Cardiac septum (tissue), 1 donor: ENCODE measurements around the gene PDP2. TPM values are rescaled to one million over a fixed set of nuclear protein-coding genes. Genes with fewer than 3 reads are reported as not detected.

Experiments
- DNase-seq: peaks from one replicate; pipeline ENCODE4 v3.0.0-alpha.2; 2020; ENCODE audit warnings: low spot score
- intact Hi-C: fragments of 100-400 bp; cut with DNase I; formaldehyde crosslinking; loops from one replicate; pipeline ENCODE4 v1.14.0; 2022
- long read RNA-seq: library from polyadenylated mRNA; unstranded; transcript quantifications from one replicate; pipeline ENCODE4 v2.0.0, GENCODE V29; 2021
- total RNA-seq: library from RNA; stranded (reverse); fragmentation: NEBNext Ultra II Directional; extraction: Animal tissue kit (Norgen Biotek cat#: 25700); gene quantifications from one replicate; pipeline ENCODE4 v1.2.1, GENCODE V29; 2021
- donor health status: DM: no; HTN: no; CAD: no.

PDP2 gene, protein sequence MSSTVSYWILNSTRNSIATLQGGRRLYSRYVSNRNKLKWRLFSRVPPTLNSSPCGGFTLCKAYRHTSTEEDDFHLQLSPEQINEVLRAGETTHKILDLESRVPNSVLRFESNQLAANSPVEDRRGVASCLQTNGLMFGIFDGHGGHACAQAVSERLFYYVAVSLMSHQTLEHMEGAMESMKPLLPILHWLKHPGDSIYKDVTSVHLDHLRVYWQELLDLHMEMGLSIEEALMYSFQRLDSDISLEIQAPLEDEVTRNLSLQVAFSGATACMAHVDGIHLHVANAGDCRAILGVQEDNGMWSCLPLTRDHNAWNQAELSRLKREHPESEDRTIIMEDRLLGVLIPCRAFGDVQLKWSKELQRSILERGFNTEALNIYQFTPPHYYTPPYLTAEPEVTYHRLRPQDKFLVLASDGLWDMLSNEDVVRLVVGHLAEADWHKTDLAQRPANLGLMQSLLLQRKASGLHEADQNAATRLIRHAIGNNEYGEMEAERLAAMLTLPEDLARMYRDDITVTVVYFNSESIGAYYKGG
- 2.7 TPM for total RNA-seq
- long read RNA-seq, full-length matches to known transcripts: 1 of 4 reads
- long read RNA-seq, partial matches to known transcripts: 1 of 4 reads
- long read RNA-seq, other reads (novel, unspliced or antisense): 2 of 4 reads

DNA sequence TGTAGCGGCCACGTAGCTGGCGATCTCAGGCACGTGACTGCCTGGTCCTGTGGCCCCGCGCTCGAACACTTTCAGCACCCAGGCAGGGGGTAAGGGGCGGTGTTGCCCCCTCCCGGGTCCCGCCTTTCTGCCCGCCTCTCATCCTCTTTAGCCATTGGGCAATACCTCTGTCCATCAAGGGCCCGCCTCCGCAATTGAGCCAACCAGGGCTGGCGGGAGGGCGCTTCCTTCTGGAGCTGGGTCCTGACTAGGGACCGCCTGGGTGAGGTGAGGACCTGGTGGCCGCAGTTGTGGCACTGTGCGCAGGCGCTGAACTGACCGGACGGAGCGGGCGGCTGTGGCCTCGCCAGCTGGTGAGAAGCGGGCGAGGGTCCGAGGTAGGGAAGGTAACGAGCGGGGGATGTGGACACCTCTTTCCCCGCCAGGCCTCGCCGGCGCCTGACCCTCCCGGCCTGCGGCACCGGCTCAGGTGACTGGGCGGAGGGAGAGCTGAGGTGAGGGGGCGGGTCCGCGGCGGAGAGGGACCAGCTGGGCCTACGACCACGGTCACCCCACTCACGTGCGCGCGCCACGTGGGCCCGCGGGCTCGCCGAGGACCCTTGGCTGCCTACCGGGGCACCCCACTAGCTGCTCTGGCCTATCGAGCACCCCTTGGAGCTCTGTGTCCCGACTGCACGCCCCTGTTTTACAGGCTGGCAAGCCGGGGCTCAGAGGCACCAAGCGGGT, at the start of gene PDP2:
Gene PDP2, plus strand, starts transcription at position 228 of the 726 bp plus-strand sequence. CDS start 3,770 bp downstream, outside the sequence.
- intact Hi-C loops: no loop called here

DNA sequence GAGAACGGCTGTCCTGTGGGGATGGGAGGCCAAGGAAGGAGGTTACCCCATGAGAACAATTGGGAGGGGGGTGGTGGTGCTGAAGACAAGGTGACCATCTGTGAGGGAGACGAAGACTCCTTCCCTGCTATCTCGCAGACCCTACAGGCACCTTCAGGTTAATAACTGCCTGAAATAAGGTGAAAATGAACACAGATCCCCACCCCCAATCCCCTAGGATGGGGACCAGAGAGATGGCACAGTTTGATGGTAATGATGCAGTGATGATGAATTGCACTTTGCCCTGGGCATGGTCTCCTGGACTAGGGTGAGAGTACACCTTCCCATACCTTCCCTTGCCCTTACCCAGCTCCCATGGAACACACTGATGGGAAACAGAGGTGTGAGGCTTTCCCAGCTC, 48.1 kb upstream of the PDP2 start:
- intact Hi-C loops: loop anchor here (5.0 kb wide), 1 partner anchor 35 kb away; no protein-coding TSS in a partner anchor
- no peak for DNase-seq

More for the DNA sequence above, at the start of gene PDP2:
- DNase-seq: peak; percentile 98

DNA sequence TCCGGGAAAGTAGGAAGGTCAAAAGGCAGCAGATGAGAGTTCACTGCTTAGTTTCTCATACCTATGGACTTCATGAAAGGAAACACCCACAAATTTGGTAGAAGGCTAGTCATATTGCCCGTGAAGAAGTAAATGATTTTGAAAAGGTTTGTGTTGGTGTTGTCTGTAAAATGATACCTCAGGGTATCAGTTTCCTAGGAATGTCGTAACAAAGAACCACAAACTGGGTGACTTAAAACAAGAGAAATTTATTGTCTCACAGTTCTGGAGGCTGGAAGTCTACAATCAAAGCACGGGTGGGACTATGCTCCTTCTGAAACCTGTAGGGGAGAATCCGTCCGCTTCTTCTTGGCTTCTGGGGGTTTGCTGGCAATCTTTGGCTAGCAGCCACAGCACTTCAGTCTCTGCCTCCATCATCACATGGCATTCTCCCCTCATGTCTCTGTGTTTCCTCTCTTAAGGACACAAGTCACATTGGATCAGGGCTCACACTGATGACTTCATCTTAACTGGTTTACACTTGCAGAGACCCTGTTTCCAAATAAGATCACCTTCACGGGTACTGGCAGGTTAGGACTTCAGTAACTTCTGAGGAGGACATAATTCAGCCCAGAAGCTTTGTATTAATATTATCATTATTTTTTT, 47.5 kb upstream of the PDP2 start:
- DNase-seq: no peak
- intact Hi-C loops: loop anchor here (5.0 kb wide), 1 partner anchor 35 kb away; no protein-coding TSS in a partner anchor

DNA sequence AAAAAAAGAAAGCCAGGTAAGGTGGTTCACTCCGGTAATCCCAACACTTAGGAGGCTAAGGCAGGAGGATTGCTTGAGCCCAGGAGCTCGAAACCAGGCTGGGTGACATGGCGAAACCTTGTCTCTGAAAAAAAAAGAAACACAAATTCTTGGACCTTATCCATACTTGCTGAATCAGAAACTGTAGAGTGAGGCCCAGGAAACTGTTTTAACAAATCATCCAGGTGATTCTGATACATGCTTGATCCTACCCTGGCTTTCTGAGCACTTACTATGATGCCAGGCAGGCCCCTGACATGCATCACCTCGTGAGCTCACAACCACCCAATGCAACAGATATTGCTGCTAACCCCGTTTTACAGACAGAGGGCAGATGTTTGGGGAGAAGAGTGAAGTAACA, 45.6 kb upstream of the PDP2 start:
- DNase-seq: no peak
- intact Hi-C loops: loop anchor here (5.0 kb wide), 1 partner anchor 33 kb away; no protein-coding TSS in a partner anchor

DNA sequence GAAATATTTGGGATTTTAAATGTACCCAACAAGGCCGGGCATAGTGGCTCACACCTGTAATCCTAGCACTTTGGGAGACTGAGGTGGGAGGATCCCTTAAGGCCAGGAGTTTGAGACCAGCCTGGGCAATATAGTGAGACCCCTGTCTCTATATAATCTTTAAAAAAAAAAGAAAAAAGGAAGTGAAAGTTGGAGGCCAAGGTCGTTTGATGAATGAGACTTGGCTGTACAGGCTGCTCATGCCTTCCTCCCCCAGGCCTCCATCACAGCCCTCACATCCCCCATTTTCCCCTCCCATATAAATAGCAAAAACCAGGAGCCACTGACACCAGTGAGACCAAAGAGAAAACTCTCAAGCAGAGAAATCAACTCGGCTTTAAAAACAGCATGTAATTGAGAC, 39.4 kb upstream of the PDP2 start:
- intact Hi-C loops: no loop called here
- no peak for DNase-seq

DNA sequence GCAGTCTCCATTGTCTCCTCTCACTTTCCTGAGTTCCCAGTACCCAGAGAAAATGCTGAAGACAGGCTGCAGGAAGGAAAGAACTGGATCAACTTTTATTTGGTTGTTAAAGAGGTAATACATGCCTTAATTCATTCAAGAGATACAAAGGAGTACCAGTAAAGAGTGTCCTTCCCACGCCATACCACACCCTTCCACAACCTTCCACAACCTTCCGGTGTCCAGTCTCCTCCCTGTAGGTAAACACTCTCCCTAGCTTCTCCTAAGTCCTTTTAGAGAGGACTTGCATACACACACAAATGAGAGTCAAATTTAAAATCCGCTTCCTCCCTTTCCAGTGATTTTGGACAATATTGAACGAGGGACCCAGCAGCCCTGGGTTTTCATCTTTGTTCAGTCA, 38.9 kb upstream of the PDP2 start:
- DNase-seq: no peak
- intact Hi-C loops: no loop called here

DNA sequence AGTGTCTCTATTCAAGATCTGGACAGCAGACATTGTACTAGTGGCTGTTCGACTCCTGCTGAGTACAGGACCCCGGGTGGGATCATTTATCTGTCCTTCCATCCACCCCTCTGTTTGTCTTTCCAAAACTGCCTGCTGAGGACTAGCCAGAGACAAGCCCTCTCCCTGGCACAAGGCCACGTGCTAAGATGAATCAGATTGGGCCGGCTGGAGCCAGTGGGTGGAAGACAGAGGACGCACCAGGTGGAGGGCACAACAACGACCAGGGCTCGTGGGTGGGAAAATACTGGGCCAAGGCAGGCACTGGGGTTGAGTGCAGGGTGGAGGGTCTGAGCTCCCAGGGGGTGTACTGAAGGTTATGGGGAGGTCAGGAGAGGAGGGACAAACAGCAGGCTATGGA, 37.5 kb upstream of the PDP2 start:
- intact Hi-C loops: no loop called here

DNA sequence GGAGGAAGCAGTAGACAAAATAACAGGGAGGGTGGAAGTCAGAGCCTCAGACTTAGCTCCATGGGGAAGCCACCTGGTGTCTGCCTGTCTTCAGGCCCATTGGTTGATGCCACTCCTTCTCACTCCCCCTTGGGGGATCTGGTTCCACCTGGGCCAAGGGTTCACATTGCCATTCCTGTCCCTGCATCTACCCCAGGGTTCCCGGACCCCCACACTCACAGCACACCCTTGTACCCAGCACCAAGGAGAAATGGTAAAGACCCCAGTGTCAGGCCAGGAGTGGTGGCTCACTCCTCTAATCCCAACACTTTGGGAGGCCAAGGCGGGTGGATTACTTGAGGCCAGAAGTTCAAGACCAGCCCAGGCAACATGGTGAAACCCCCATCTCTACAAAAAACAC, 37.1 kb upstream of the PDP2 start:
- intact Hi-C loops: no loop called here
- DNase-seq: no peak

More for the DNA sequence above, 37.5 kb upstream of the PDP2 start:
- DNase-seq: no peak

DNA sequence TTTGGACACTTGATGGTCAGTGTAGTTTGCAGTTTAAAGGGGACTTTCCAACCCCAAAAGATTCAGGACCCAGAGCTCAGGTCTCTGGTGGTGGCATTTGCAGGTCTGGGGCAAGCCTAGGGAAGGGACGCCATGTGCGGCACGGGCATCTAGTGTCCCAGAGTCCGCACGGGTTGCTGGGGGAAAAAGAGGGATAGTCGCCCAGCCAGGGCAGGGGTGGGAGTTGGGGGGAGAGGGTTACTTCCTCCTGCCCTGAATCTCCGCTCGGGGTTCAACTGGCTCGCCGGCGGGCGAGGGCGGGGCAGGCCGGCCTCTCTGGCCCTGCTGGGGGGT, 36.3 kb upstream of the PDP2 start:
- intact Hi-C loops: no loop called here
- DNase-seq: no peak

DNA sequence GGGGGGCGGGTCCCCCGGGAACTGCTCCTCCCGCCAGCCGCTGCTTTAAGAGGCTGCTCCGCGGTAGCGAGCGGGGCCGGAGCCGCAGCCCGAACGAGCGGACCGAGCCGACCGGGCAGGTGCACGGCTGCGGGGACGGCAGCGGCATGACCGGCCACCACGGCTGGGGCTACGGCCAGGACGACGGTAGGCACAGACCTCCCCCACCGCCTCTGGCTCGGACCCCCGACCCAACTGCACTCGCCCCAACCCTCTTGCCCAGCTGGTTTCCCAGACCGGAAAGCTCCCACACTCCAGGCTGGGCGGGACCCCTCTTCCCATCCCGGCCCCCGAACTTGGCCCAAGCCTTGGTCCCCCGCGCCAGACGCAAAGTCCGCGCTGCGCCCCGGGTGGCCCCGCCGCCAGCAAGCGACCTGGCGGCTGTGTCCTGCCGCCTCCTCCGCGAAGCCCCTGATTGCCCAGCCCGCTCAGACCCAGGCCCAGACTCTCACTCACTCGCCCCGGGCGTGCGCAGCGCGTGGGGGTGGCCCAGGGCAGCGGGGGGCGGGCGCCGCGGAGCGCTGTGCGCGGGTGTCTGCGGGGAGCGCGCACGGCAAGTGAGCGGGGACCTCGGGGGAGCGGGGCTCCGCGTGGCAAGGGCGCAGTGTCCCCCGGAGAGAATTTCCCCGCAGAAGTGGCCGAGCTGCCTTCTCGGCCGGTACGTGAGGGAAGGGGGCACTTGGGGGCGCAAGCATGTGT, 35.8 kb upstream of the PDP2 start, which contains the start of gene CA7:
Gene CA7, plus strand, starts transcription at position 73 of the 738 bp plus-strand sequence. Its CDS starts 74 bp downstream, at position 147.
- intact Hi-C loops: no loop called here
- DNase-seq: no peak

DNA sequence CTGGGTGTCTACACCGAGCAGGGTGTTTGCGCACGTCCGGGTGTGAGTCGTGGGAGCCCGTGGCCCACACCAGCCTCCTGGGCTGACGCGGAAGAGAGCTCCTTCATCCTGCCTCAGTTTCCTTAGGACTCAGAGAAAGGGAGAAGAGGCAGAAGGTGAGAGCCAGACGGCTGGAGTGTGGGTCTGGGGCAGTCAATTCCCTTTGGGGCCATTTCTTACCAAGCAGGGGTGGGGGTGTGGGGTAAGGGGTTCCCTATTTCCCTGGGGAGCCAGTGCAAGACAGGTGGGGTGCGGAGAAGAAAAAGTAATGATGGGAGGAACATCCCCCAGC, 35.3 kb upstream of the PDP2 start:
- intact Hi-C loops: no loop called here
- no peak for DNase-seq

DNA sequence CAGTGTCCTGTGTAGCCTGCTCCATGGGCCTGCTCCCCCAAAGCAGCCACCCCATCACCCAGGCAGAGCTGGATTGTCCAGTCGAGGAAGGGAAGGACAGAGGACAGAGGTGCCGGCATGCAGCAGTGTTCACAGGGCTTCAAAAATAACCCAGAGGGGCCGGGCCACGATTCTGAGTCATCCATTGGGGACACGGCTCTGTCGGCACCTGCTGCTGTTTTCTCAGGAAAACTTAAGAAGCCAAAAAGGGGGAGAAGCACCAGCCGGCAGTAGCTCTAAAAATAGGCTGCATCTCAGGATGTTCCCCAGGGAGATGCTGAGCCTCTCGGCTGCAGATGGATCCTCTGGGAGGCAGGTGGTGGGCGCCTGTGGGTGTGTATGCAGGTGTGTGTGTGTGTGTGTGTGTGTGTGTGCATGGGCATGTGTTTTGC, 34.5 kb upstream of the PDP2 start:
- intact Hi-C loops: no loop called here
- no peak for DNase-seq

DNA sequence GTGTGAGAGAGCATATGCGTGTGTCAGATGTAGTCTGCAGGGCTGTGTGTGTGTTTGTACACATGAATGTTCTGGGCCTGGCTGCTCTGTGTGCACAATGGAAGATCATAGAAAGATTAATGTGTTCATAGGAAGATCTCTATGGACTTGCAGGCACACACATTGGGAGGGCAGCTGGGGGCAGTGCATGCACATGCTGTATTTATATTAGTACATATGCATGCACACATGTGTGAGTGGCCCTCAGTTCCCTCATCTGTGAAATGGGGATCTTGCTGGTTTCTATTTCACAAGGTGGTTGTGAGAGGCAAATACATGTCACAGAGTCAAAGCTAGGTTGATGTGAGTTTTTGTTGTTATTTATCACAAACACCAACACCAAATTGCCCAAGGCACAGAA, 34.0 kb upstream of the PDP2 start:
- intact Hi-C loops: no loop called here
- no peak for DNase-seq

DNA sequence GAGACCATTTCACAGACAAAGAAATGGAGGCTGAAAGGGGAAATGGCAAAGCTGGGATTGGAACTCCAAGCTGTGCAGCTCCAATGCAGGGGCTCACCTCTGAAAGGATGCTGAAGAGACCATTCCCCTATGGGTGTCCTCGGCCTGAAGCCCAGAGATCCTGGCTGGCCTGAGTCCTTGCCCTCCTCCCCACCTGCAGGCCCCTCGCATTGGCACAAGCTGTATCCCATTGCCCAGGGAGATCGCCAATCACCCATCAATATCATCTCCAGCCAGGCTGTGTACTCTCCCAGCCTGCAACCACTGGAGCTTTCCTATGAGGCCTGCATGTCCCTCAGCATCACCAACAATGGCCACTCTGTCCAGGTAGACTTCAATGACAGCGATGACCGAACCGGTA, 33.5 kb upstream of the PDP2 start:
- no peak for DNase-seq
- intact Hi-C loops: no loop called here

DNA sequence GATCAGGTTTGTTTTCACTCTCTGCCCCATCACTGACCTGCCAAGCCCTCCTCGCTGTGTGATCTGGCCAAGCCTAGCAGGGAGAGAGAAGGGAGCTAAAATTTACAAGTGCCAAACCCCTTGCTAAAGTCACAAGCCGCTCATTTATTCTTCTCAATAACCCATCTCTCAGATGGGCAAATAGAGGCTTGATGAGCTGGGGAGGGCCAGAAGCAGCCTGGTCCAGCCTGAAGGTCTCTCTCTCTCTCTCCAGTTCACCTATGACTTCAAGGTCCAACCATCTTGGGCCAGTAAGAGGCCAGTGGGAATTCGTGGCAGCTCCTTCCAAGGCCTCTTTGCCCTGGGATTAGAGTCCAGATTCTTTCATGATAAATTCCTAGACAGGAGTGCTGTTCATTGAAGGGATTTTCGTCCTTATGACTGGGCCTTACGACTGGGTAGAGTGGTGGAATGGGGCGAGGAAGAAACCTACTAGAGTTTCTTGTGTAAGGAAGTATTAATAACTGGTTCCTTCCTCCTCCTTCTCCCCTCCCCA, 32.7 kb upstream of the PDP2 start:
- intact Hi-C loops: no loop called here
- DNase-seq: peak; percentile 19

DNA sequence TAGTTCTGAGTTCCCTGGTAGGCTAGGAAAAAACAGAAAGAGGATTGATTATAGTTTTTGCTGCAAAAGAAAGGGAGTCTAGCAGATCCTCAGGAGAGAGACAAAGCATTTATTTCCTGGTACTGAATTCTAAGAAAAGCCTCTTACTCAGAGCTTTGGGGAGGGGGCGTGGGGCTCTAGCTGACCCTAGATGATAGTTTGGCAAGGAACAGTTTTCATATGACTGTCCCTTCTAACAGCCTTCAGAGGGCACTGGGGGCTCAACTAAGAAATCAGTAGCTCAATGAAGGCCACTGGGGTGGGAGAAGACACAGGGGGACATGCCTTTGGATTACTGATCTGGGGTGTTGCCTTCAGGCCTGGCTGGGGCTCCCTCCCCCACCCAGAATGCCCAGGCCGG, 32.1 kb upstream of the PDP2 start:
- intact Hi-C loops: no loop called here
- DNase-seq: no peak

DNA sequence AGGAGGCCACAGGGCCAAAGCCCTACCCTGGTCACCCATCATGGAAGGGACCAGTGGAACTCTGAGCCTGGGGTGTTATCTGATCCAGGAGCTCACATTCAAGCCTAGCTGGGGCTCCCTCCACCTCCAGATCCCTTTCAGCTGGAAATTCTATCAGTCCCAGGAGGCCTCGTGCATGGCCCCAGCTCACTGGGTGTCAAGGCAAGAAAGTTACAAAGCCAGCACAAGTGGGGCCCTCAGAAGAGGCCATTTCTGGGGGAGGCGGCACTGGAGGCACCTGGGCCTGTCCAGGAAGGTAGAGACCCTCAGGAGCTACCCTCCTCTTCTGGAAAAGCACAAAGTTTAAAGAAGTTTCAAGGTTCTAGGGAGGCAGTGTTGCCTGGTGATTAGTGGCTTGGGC, 31.3 kb upstream of the PDP2 start:
- intact Hi-C loops: no loop called here
- no peak for DNase-seq

DNA sequence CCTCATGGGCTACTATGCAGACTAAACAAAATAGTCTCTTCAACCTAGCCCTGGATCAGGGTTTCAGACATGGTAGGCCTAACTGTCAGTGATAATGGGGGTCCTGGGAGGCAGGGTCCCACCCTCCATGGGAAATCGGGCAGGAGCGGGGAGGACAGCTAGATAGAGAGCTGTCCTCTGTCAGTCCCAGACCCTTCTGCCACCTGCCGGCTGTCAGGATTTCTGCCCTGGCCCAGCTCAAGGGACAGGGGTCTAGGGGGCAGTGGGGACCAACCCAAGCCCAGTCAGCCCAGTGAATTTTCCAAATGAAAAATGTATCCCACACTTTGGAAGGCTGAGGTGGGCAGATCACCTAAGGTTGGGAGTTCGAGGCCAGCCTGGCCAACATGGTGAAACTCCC, 30.8 kb upstream of the PDP2 start:
- DNase-seq: no peak

More for the DNA sequence above, 30.8 kb upstream of the PDP2 start:
- intact Hi-C loops: no loop called here
